GM19193 (cell line): ENCODE measurements around the gene FAM171A1.

Experiments
- POLR2A ChIP-seq: IDR thresholded peaks from 4 replicates; pipeline ENCODE4 v1.6.1; 2011; ENCODE audit not compliant: insufficient read depth, insufficient read length; ENCODE audit errors: extremely low read depth

Gene FAM171A1

GRCh38 chr10:15352836-15353235 lies 18.3 kb downstream of the FAM171A1 start:
- TF ChIP-seq POLR2A = no peak

- TF ChIP-seq POLR2A = no peak
Observed at GRCh38 chr10:15352201-15352600, 18.9 kb downstream of the FAM171A1 start.

- TF ChIP-seq POLR2A = no peak
Observed at GRCh38 chr10:15351099-15351820, 19.8 kb downstream of the FAM171A1 start.

DNA sequence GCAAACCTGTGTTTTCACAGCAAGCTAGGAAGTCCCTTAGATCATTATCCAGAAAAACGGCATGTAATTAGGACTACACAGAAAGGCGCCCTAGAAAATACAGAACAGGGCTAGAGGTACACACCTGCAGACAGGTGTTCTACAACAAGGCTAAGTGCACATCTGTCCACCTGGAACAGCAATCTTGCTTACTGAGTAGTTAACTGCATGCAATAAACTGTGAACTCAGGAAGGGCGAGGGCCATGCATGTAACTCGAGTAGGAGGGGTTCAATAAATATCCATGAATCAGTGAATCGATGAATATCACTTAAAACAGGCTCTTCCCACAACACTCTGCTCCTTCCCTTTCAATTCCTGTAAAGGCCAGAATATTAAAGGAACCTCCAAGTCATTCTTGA lies 22.0 kb downstream of the FAM171A1 start:
- TF ChIP-seq POLR2A = no peak

- TF ChIP-seq POLR2A = no peak
Observed at GRCh38 chr10:15348579-15348978, 22.5 kb downstream of the FAM171A1 start.

GRCh38 chr10:15347150-15347549 lies 23.9 kb downstream of the FAM171A1 start:
- no peak for TF ChIP-seq POLR2A

GRCh38 chr10:15346440-15347141 lies 24.5 kb downstream of the FAM171A1 start:
- TF ChIP-seq POLR2A = no peak

GRCh38 chr10:15345450-15345849 lies 25.6 kb downstream of the FAM171A1 start:
- TF ChIP-seq POLR2A = no peak

DNA sequence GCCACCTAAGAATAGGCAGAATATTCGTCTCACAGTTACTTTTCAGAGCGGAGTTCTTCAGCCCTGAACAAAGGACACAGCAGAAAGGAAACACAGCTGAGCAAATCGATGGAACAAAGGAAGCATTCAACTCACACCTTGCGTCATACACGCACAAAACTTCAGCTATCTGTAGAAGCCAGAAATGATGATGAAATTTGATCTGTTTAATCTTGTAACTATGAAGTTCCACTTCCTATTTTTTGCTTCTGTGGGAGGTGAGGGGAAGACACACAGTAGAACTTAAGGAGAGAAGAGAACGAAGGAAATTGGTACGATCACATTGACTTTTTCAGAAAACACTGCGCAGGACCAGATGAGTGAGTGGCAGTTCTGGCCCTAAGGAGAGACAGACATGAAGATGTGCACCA lies 26.2 kb downstream of the FAM171A1 start:
- TF ChIP-seq POLR2A = no peak

DNA sequence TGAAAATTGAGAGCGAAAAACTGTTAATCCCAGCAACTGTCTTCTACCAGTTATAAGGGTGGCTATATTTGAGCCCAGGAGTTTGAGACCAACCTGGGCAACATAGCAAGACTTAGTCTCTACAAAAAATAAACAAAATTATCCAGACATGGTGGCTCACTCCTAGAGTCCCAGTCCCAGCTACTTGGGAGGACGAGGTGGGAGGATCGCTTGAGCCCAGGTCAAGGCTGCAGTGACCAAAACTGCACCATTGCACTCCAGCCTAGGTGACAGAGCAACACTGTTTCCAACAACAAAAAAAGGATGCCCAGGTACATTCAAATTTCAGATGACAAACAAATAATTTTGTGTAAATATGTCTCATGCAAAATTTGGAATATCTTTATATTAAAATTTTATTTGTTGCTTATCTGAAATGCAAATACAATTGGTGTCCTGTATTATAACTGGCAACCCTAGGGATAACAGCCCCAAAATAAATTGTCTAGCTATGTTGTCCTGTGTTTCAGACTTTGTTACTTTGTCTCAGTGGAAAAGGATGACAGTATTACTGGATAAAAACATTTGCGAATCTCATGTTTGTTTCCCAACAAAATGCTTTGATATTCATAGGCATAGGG lies 26.7 kb downstream of the FAM171A1 start:
- no peak for TF ChIP-seq POLR2A

GRCh38 chr10:15342970-15343369 lies 28.1 kb downstream of the FAM171A1 start:
- no peak for TF ChIP-seq POLR2A

DNA sequence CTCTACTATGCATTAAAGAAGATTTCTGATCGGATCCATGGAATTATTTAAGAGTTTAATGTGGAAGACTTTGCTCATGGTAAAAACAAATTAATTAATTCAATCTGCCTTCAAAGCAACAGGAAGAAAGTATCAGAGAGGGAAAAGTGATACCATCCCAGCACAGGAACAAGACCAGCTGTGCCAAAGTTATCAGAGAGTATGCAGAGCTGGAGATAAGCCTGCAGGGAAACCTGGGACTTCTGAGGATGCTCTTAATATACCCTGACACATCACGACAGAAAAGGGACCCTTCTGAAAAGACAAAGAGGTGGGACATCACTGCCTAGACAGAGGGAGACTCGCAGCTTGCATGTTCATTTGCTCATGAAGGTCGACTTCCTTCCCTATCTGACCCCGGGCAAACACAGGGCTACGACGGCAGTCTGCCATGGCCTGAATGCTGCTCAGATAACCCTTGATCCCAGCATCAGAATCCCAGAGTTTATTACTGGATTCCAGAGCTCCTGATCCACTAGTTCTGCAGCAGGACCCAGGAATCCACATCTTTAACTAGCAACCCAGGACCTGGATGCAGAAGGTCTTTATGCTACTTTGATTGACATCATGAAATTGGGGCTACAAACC lies 29.5 kb downstream of the FAM171A1 start:
- TF ChIP-seq POLR2A = no peak

DNA sequence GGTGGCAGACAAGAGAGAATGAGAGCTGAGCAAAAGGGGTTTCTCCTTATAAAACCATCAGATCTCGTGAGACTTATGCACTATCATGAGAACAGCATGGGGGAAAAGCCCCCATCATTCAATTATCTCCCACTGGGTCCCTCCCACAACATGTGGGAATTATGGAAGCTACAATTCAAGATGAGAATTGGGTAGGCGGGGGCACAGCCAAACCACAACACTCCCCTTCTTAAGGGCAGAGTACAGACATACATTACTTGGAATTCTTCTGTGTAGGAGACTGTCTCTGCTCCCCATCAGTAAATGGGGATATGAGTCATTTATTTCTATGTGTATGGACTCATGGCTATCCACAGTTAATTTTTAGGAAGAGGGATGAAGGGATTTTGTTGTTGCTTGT lies 31.2 kb downstream of the FAM171A1 start:
- TF ChIP-seq POLR2A = no peak

GRCh38 chr10:15336211-15336610 lies 34.9 kb downstream of the FAM171A1 start:
- TF ChIP-seq POLR2A = no peak

GRCh38 chr10:15335508-15335907 lies 35.6 kb downstream of the FAM171A1 start:
- TF ChIP-seq POLR2A = no peak
